HFFc6 (cell line): ENCODE measurements around the gene EPHA6. TPM values are rescaled to one million over a fixed set of nuclear protein-coding genes. Genes with fewer than 3 reads are reported as not detected.
A peak's percentile ranks its signal among the peaks of the same experiment; 100 is the strongest.

Source experiments
- DNase-seq: peaks from one replicate; pipeline ENCODE4 v3.0.0-alpha.2; 2018
- H3K27ac Mint-ChIP-seq: 2 replicates; pipeline ENCODE4 v1.8.0; 2020; ENCODE audit warnings: mild to moderate bottlenecking, mixed read lengths
- H3K27me3 Mint-ChIP-seq: 2 replicates; pipeline ENCODE4 v1.8.0; 2021; ENCODE audit warnings: mild to moderate bottlenecking, moderate library complexity, mixed read lengths; ENCODE audit not compliant: insufficient read depth
- H3K36me3 Mint-ChIP-seq: 2 replicates; pipeline ENCODE4 v1.8.0; 2021; ENCODE audit warnings: low read depth, mixed read lengths
- H3K4me1 Mint-ChIP-seq: 2 replicates; pipeline ENCODE4 v1.8.0; 2020; ENCODE audit warnings: low read depth, mixed read lengths
- H3K4me3 Mint-ChIP-seq: 2 replicates; pipeline ENCODE4 v1.8.0; 2020; ENCODE audit warnings: mild to moderate bottlenecking, moderate library complexity, mixed read lengths
- H3K9me3 Mint-ChIP-seq: 2 replicates; pipeline ENCODE4 v1.8.0; 2020; ENCODE audit warnings: mild to moderate bottlenecking, mixed read lengths
- total RNA-seq, 6 experiments: library from RNA; stranded (reverse); fragmentation: NEBNext Ultra II Directional; extraction: Animal tissue kit (Norgen Biotek cat#: 25700); gene quantifications; 2 replicates in 1 of 6; 3 replicates in 5 of 6; pipeline ENCODE4 v1.2.3, GENCODE V29; 2021
- TF ChIP-seq, protein P1 (sequence below): fragments of 200-600 bp; sonication (generic); IDR thresholded peaks from 2 replicates; pipeline ENCODE4 v1.5.0; 2021; ENCODE audit warnings: antibody characterized with exemption, mild to moderate bottlenecking

Gene EPHA6
- total RNA-seq, 6 experiments from 2014 or later = not detected

DNA sequence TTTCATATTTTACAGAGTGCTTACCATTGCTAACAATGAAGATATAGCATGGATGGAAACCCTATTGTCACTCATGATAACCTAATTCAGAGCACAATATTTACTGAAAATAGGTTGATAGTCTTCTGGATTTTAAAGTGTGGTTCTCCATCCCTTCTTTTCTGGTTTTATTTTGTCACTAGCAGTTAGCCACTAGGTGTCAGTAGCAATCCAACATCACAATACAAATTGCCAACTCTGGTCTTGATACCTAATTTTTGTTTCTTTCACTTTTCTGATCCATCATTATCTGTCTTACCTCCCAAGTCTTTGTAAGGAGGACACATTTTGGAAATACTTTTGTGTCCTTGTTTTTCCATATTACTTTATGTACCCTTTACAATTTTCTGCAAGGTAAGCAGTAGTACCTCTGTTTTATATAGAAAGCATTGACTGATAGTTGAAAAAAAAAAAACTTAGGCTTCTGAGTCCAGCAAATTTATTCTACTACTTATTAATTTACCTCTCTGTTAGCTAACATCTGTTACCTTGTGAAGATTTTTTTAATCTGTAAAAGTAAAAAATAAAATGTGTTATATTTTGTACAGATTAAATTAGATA lies 979.1 kb downstream of the EPHA6 start:
- no peaks in the 10 kb centered on the region; the same call in 1 of the 2 replicates for H3K27me3 Mint-ChIP-seq
- TF ChIP-seq, protein P1, sequence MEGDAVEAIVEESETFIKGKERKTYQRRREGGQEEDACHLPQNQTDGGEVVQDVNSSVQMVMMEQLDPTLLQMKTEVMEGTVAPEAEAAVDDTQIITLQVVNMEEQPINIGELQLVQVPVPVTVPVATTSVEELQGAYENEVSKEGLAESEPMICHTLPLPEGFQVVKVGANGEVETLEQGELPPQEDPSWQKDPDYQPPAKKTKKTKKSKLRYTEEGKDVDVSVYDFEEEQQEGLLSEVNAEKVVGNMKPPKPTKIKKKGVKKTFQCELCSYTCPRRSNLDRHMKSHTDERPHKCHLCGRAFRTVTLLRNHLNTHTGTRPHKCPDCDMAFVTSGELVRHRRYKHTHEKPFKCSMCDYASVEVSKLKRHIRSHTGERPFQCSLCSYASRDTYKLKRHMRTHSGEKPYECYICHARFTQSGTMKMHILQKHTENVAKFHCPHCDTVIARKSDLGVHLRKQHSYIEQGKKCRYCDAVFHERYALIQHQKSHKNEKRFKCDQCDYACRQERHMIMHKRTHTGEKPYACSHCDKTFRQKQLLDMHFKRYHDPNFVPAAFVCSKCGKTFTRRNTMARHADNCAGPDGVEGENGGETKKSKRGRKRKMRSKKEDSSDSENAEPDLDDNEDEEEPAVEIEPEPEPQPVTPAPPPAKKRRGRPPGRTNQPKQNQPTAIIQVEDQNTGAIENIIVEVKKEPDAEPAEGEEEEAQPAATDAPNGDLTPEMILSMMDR = peak; percentile 93
- no peak overlapping the region for H3K27ac Mint-ChIP-seq
- H3K9me3 Mint-ChIP-seq = no peaks in the 10 kb centered on the region
- no peaks in the 10 kb centered on the region for H3K36me3 Mint-ChIP-seq
- H3K4me3 Mint-ChIP-seq = no peak overlapping the region
- peak; percentile 47 for DNase-seq
- H3K4me1 Mint-ChIP-seq = no peaks in the 10 kb centered on the region

DNA sequence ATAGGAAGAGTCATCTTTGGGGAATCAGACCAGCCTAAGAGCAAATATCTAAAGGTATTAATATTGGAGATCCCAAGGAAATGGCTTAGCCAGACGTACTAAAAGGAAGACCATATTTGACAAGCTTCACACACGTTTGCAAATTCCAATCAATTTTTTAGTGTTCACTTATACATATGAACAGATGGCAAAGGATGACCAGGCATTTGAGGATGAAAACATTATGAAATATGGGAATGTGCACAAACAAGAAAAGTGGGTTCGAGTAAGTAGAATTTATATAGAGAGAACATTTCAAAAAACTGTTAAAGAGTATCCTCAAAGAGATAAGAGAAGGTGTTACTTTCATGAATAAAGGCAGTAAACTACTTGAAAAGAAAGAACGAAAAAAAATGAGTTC lies 981.6 kb downstream of the EPHA6 start:
- H3K27ac Mint-ChIP-seq = no peak overlapping the region
- H3K9me3 Mint-ChIP-seq = no peaks in the 10 kb centered on the region
- no peaks in the 10 kb centered on the region for H3K4me1 Mint-ChIP-seq
- DNase-seq = no peak
- no peaks in the 10 kb centered on the region for H3K36me3 Mint-ChIP-seq
- TF ChIP-seq, protein P1 = no peak
- H3K27me3 Mint-ChIP-seq = no peaks in the 10 kb centered on the region; the same call in 1 of the 2 replicates
- no peak overlapping the region for H3K4me3 Mint-ChIP-seq
